LNCaP clone FGC (cell line): ENCODE data around the gene MCM3AP.

Experiments
- DNase-seq: peaks from one replicate; pipeline ENCODE4 v3.0.0-alpha.2; 2011; ENCODE audit warnings: low read depth
- H3K4me3 ChIP-seq: 2 replicates; pipeline ENCODE4 v1.5.1; 2011; ENCODE audit warnings: mild to moderate bottlenecking, low read depth, low read length, control low read depth
- CTCF ChIP-seq: IDR thresholded peaks from 2 replicates; pipeline ENCODE4 v1.5.1; 2012; ENCODE audit warnings: mild to moderate bottlenecking; ENCODE audit not compliant: control insufficient read depth, insufficient read depth; ENCODE audit errors: extremely low read depth

Gene MCM3AP

GRCh38 chr21:46325073-46325912, 39.9 kb upstream of the MCM3AP start:
- TF ChIP-seq CTCF = peak; percentile 47
- peak; percentile 10 for DNase-seq
- peak overlapping the region; percentile 76 for H3K4me3 ChIP-seq

- TF ChIP-seq CTCF = no peak
- H3K4me3 ChIP-seq = peak overlapping the region; percentile 92
- DNase-seq = peak; percentile 15
Measured at GRCh38 chr21:46324390-46325072, 39.1 kb upstream of the MCM3AP start.

GRCh38 chr21:46323710-46324389, 38.4 kb upstream of the MCM3AP start, which contains the start of the genes C21orf58 and PCNT:
Gene C21orf58 (minus strand): TSS chr21:46323870. CDS start chr21:46322738, 1,132 bp downstream.
Gene PCNT (plus strand): TSS chr21:46324156. CDS start chr21:46324229, 73 bp downstream.
- DNase-seq = peak; percentile 88
- TF ChIP-seq CTCF = no peak
- H3K4me3 ChIP-seq = peak within 1 kb of the TSS; percentile 92

GRCh38 chr21:46323227-46323709, 37.9 kb upstream of the MCM3AP start:
- peak overlapping the region; percentile 92 for H3K4me3 ChIP-seq
- no peak for DNase-seq
- TF ChIP-seq CTCF = no peak

GRCh38 chr21:46322351-46323226, 37.2 kb upstream of the MCM3AP start:
- TF ChIP-seq CTCF = no peak
- peak overlapping the region; percentile 92 for H3K4me3 ChIP-seq
- no peak for DNase-seq

- TF ChIP-seq CTCF = no peak
- H3K4me3 ChIP-seq = no peak overlapping the region
- DNase-seq = no peak
Measured at GRCh38 chr21:46320331-46320801, 35.0 kb upstream of the MCM3AP start.
